Measurements from ENCODE around the gene PMPCA. TPM values are rescaled to one million over a fixed set of nuclear protein-coding genes. Genes with fewer than 3 reads are reported as not detected.

Gene PMPCA
- polyA plus RNA-seq, 1 of the 3 experiments (the other 2 are of a cell fraction) = 125 TPM

DNA sequence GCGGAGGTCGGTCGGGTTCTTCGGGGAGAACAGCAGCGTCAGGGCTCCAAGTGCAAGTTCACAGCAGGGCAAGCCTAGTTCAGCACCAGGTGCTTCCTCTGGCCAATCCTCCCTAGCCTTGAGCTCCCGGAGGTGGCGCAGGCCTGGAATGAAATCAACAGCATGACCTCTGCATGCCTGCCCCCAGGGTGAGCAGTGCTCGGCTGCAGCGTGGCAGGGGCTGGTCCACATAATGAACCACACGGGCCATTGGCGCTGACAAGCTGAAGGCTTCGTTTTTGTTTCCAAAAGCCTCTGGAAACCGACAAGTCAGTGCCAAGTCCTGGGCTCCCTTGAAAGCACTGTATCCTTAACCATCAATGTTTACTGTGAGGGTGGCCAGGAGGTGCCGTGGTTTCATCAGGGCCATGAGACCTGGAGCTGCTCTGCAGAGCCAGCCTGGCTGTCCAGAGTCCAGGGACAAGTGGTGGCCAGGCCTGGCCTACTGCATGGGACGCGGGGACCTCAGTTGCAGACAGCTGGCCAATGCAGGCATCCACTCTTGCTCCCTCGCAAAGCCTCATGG is 31.3 kb downstream of the PMPCA start (continued):
- TF ChIP-seq, protein P1, sequence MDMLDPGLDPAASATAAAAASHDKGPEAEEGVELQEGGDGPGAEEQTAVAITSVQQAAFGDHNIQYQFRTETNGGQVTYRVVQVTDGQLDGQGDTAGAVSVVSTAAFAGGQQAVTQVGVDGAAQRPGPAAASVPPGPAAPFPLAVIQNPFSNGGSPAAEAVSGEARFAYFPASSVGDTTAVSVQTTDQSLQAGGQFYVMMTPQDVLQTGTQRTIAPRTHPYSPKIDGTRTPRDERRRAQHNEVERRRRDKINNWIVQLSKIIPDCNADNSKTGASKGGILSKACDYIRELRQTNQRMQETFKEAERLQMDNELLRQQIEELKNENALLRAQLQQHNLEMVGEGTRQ (IDR thresholded peaks at IDR 0.05; ENCODE audit: borderline replicate concordance, low read depth, low read length) = no peak
- TF ChIP-seq RAD21 (IDR thresholded peaks at IDR 0.05; ENCODE audit: low read length) (no peak), MXI1 (IDR thresholded peaks at IDR 0.05; ENCODE audit: low read depth, low read length) (no peak)
- TF ChIP-seq, protein P2, sequence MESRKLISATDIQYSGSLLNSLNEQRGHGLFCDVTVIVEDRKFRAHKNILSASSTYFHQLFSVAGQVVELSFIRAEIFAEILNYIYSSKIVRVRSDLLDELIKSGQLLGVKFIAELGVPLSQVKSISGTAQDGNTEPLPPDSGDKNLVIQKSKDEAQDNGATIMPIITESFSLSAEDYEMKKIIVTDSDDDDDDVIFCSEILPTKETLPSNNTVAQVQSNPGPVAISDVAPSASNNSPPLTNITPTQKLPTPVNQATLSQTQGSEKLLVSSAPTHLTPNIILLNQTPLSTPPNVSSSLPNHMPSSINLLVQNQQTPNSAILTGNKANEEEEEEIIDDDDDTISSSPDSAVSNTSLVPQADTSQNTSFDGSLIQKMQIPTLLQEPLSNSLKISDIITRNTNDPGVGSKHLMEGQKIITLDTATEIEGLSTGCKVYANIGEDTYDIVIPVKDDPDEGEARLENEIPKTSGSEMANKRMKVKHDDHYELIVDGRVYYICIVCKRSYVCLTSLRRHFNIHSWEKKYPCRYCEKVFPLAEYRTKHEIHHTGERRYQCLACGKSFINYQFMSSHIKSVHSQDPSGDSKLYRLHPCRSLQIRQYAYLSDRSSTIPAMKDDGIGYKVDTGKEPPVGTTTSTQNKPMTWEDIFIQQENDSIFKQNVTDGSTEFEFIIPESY (IDR thresholded peaks at IDR 0.05; ENCODE audit: borderline replicate concordance, low read depth) = no peak
- TF ChIP-seq, protein P3, sequence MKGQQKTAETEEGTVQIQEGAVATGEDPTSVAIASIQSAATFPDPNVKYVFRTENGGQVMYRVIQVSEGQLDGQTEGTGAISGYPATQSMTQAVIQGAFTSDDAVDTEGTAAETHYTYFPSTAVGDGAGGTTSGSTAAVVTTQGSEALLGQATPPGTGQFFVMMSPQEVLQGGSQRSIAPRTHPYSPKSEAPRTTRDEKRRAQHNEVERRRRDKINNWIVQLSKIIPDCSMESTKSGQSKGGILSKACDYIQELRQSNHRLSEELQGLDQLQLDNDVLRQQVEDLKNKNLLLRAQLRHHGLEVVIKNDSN (IDR thresholded peaks at IDR 0.05; ENCODE audit: borderline replicate concordance, low read depth) = no peak

DNA sequence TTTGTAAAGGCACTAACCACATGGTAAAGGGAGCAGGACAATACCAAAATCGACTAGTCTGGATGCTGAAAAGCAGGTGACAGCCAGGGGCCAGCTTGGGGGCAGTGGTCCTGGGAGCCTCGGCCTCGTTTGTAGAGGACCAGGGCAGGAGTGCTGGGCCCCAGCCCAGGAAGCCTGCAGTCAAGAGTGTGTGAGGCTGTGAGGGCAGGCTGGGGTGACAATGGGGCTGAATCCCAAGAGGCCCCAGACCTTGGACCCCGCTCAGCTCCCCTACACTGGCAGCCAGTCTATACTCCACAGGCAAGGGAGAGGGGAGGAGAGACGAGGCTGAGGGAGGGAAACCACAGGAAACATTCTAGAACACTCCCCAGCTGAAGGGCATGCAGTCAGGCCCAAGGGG is 31.8 kb downstream of the PMPCA start:
- no peaks in the 10 kb centered on the region for H3K9me2 ChIP-seq
- TF ChIP-seq GATA2 (CRISPR knock-in tag; IDR thresholded peaks at IDR 0.05) = no peak
- TF ChIP-seq, protein P4, sequence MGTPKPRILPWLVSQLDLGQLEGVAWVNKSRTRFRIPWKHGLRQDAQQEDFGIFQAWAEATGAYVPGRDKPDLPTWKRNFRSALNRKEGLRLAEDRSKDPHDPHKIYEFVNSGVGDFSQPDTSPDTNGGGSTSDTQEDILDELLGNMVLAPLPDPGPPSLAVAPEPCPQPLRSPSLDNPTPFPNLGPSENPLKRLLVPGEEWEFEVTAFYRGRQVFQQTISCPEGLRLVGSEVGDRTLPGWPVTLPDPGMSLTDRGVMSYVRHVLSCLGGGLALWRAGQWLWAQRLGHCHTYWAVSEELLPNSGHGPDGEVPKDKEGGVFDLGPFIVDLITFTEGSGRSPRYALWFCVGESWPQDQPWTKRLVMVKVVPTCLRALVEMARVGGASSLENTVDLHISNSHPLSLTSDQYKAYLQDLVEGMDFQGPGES (IDR thresholded peaks at IDR 0.05; ENCODE audit: low read depth, low read length) = no peak
- TF ChIP-seq, protein P5, sequence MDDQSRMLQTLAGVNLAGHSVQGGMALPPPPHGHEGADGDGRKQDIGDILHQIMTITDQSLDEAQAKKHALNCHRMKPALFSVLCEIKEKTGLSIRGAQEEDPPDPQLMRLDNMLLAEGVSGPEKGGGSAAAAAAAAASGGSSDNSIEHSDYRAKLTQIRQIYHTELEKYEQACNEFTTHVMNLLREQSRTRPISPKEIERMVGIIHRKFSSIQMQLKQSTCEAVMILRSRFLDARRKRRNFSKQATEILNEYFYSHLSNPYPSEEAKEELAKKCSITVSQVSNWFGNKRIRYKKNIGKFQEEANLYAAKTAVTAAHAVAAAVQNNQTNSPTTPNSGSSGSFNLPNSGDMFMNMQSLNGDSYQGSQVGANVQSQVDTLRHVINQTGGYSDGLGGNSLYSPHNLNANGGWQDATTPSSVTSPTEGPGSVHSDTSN (IDR thresholded peaks at IDR 0.05) = no peak
- no peak for TF ChIP-seq FOSL2 (IDR thresholded peaks at IDR 0.05; ENCODE audit: borderline replicate concordance, low read depth)
- no peak for TF ChIP-seq POLR2AphosphoS5 (IDR thresholded peaks at IDR 0.05; ENCODE audit: low read depth, low read length)
- no peak for TF ChIP-seq MXI1 (IDR thresholded peaks at IDR 0.05; ENCODE audit: low read depth, low read length)
- no peak for TF ChIP-seq RFX5 (IDR thresholded peaks at IDR 0.05; ENCODE audit: low read length)
- TF ChIP-seq RXRA (IDR thresholded peaks at IDR 0.05; ENCODE audit: borderline replicate concordance, low read depth) = no peak
- TF ChIP-seq JUND (IDR thresholded peaks at IDR 0.05) = no peak
- no peak for TF ChIP-seq ELF1 (IDR thresholded peaks at IDR 0.05)
- no peak for TF ChIP-seq NFIC (IDR thresholded peaks at IDR 0.05; ENCODE audit: borderline replicate concordance)
- TF ChIP-seq GABPA (IDR thresholded peaks at IDR 0.05; ENCODE audit: low read depth) = no peak
- no peak for TF ChIP-seq RCOR1 (IDR thresholded peaks at IDR 0.05; ENCODE audit: low read length)
- no peak for TF ChIP-seq EP300 (IDR thresholded peaks at IDR 0.05; ENCODE audit: borderline replicate concordance in 1 of 2, low read depth in 1 of 2, low read length in 1 of 2)
- TF ChIP-seq, protein P6, sequence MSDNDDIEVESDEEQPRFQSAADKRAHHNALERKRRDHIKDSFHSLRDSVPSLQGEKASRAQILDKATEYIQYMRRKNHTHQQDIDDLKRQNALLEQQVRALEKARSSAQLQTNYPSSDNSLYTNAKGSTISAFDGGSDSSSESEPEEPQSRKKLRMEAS (IDR thresholded peaks at IDR 0.05; ENCODE audit: low read depth) = no peak
- no peak for TF ChIP-seq TEAD4 (IDR thresholded peaks at IDR 0.05; ENCODE audit: borderline replicate concordance, insufficient read depth)
- TF ChIP-seq TAF1 (IDR thresholded peaks at IDR 0.05; ENCODE audit: borderline replicate concordance, low read depth, low read length) = no peak
- peaks cover 30% of the 10 kb centered on the region for H3F3A ChIP-seq (replicated peaks; ENCODE audit: insufficient read depth)
- no peak overlapping the region for H3K4me2 ChIP-seq
- H3K27ac ChIP-seq (ENCODE audit: low read depth in 2 of 2, low read length in 1 of 2) = no peak overlapping the region
- no peak for DNase-seq
- peaks cover 0 to 13% of the 10 kb centered on the region in 2 experiments; a peak in 1 of 4 replicates for H3K4me1 ChIP-seq (ENCODE audit: control insufficient read depth in 1 of 2, insufficient read depth in 2 of 2, low read depth in 1 of 2, low read length in 1 of 2)
- H3K36me3 ChIP-seq (replicated peaks in 1 of 2; ENCODE audit: control insufficient read depth in 1 of 2, insufficient read depth in 2 of 2, low read length in 1 of 2) = peaks cover 26 to 59% of the 10 kb centered on the region in 2 experiments
- 100% methylated on average over 5 of the region's 5 CpGs for WGBS (ENCODE audit: low lambda C conversion rate)
- no peaks in the 10 kb centered on the region for H3K9me3 ChIP-seq
- H3K9ac ChIP-seq = no peak overlapping the region
- H3K79me2 ChIP-seq (ENCODE audit: insufficient read depth) = peaks cover 22% of the 10 kb centered on the region
- ChIA-PET POLR2A (no interaction called here), CTCF (interaction anchor here (1.2 to 1.4 kb wide), 2 partner anchors 16 to 43 kb away, joined by 4 to 5 read pairs; no protein-coding TSS in a partner anchor)
- H3K27me3 ChIP-seq (ENCODE audit: insufficient read depth) = no peaks in the 10 kb centered on the region
- no peak overlapping the region for H3K4me3 ChIP-seq (ENCODE audit: low read depth in 2 of 2, low read length in 1 of 2)
- peaks cover 37% of the 10 kb centered on the region for H4K20me1 ChIP-seq (ENCODE audit: insufficient read depth)
- H2AFZ ChIP-seq (ENCODE audit: low read depth) = no peak overlapping the region

All from SK-N-SH (cell line).